Chondrocyte (in vitro differentiated cells): ENCODE data around the gene TMPRSS4. TPM values are rescaled to one million over a fixed set of nuclear protein-coding genes. Genes with fewer than 3 reads are reported as not detected.

Experiments used
- DNase-seq: peaks from one replicate; pipeline ENCODE4 v3.0.0; 2021; ENCODE audit warnings: mixed read lengths, low spot score
- H3K27ac Mint-ChIP-seq: one replicate; pipeline ENCODE4 v1.8.0; 2021; ENCODE audit warnings: mild to moderate bottlenecking, moderate library complexity, mixed read lengths; ENCODE audit not compliant: unreplicated experiment
- H3K27me3 Mint-ChIP-seq: 2 replicates; pipeline ENCODE4 v1.8.0; 2021; ENCODE audit warnings: low read depth, mixed read lengths
- H3K36me3 Mint-ChIP-seq: 2 replicates; pipeline ENCODE4 v1.8.0; 2021; ENCODE audit warnings: low read depth, mixed read lengths
- H3K4me1 Mint-ChIP-seq: 2 replicates; pipeline ENCODE4 v1.8.0; 2021; ENCODE audit warnings: low read depth, mild to moderate bottlenecking, mixed read lengths
- H3K4me3 Mint-ChIP-seq: one replicate; pipeline ENCODE4 v1.8.0; 2021; ENCODE audit warnings: mild to moderate bottlenecking, moderate library complexity, mixed read lengths; ENCODE audit not compliant: unreplicated experiment
- H3K9me3 Mint-ChIP-seq: 2 replicates; pipeline ENCODE4 v1.8.0; 2021; ENCODE audit warnings: low read depth, mixed read lengths
- CTCF ChIP-seq: fragments of 200-600 bp; sonication (generic); IDR thresholded peaks from 2 replicates; pipeline ENCODE4 v1.5.0; 2021; ENCODE audit warnings: antibody characterized with exemption, mild to moderate bottlenecking, moderate library complexity
- total RNA-seq: library from RNA; stranded (reverse); gene quantifications from 3 replicates; pipeline ENCODE4 v1.2.1, GENCODE V29; 2021

TMPRSS4 gene
- total RNA-seq, 1 donor from 2014 or later = not detected

GRCh38 chr11:118042796-118043195 is 34.1 kb upstream of the TMPRSS4 start:
- Mint-ChIP-seq H3K9me3 (no peaks in the 10 kb centered on the region), H3K27ac (no peak overlapping the region), H3K4me3 (no peak overlapping the region), H3K27me3 (peaks cover 44% of the 10 kb centered on the region), H3K36me3 (no peaks in the 10 kb centered on the region), H3K4me1 (no peaks in the 10 kb centered on the region)
- no peak for DNase-seq
- TF ChIP-seq CTCF = no peak

GRCh38 chr11:118045191-118045590 is 31.7 kb upstream of the TMPRSS4 start:
- Mint-ChIP-seq H3K4me1 (no peaks in the 10 kb centered on the region), H3K27ac (no peak overlapping the region), H3K36me3 (no peaks in the 10 kb centered on the region)

GRCh38 chr11:118046051-118046963 is 30.6 kb upstream of the TMPRSS4 start:
- Mint-ChIP-seq H3K4me3 (no peak overlapping the region), H3K27ac (no peak overlapping the region)

More at GRCh38 chr11:118045191-118045590, 31.7 kb upstream of the TMPRSS4 start:
- Mint-ChIP-seq H3K9me3 (no peaks in the 10 kb centered on the region), H3K27me3 (peaks cover 42% of the 10 kb centered on the region), H3K4me3 (no peak overlapping the region)
- DNase-seq = no peak
- TF ChIP-seq CTCF = no peak

GRCh38 chr11:118046964-118047700 is 29.7 kb upstream of the TMPRSS4 start:
- no peak overlapping the region for H3K27ac Mint-ChIP-seq
- TF ChIP-seq CTCF = no peak
- H3K27me3 Mint-ChIP-seq = peaks cover 38% of the 10 kb centered on the region
- no peak overlapping the region for H3K4me3 Mint-ChIP-seq
- no peak for DNase-seq
- H3K36me3 Mint-ChIP-seq = no peaks in the 10 kb centered on the region
- no peaks in the 10 kb centered on the region for H3K4me1 Mint-ChIP-seq
- H3K9me3 Mint-ChIP-seq = no peaks in the 10 kb centered on the region

More at GRCh38 chr11:118046051-118046963, 30.6 kb upstream of the TMPRSS4 start:
- H3K27me3 Mint-ChIP-seq = peaks cover 41% of the 10 kb centered on the region
- no peaks in the 10 kb centered on the region for H3K9me3 Mint-ChIP-seq
- no peak for TF ChIP-seq CTCF
- H3K4me1 Mint-ChIP-seq = no peaks in the 10 kb centered on the region
- no peaks in the 10 kb centered on the region for H3K36me3 Mint-ChIP-seq
- no peak for DNase-seq

GRCh38 chr11:118047749-118048148 is 29.1 kb upstream of the TMPRSS4 start:
- no peak for TF ChIP-seq CTCF
- no peaks in the 10 kb centered on the region for H3K4me1 Mint-ChIP-seq
- peaks cover 36% of the 10 kb centered on the region for H3K27me3 Mint-ChIP-seq
- no peaks in the 10 kb centered on the region for H3K9me3 Mint-ChIP-seq
- no peaks in the 10 kb centered on the region for H3K36me3 Mint-ChIP-seq
- H3K4me3 Mint-ChIP-seq = no peak overlapping the region
- no peak overlapping the region for H3K27ac Mint-ChIP-seq
- no peak for DNase-seq
